Psoas muscle (tissue), 8 donors: ENCODE measurements around the gene MUSK. TPM values are rescaled to one million over a fixed set of nuclear protein-coding genes. Genes with fewer than 3 reads are reported as not detected.

Experiments used
- ATAC-seq, 4 donors: fragments of 200-7000 bp; cut with Tn5 transposase; one replicate each; pipeline ENCODE4 v1.9.1; 2020; ENCODE audit warnings: moderate library complexity in 3 of 4, mild to moderate bottlenecking in 2 of 4
- DNase-seq, 2 donors: peaks; one replicate each; pipeline ENCODE4 v3.0.0-alpha.2; 2020
- H3K27ac ChIP-seq: fragments of 200-600 bp; one replicate; pipeline ENCODE4 v1.8.0; 2022
- H3K27me3 ChIP-seq, 3 donors: fragments of 200-600 bp in 1 of 3; one replicate each; pipeline versions ENCODE4 v1.6.1 to v1.8.0; 2013 to 2022; ENCODE audit warnings: low read length in 2 of 3, mild to moderate bottlenecking in 2 of 3, moderate library complexity in 1 of 3; ENCODE audit not compliant: insufficient read depth in 3 of 3
- H3K36me3 ChIP-seq, 2 donors: fragments of 200-600 bp in 1 of 2; one replicate each; pipeline versions ENCODE4 v1.6.1 to v1.8.0; 2013 to 2022; ENCODE audit warnings: low read depth in 1 of 2, mild to moderate bottlenecking in 1 of 2, moderate library complexity in 1 of 2; ENCODE audit not compliant: insufficient read depth in 1 of 2
- H3K4me1 ChIP-seq: fragments of 200-600 bp; one replicate; pipeline ENCODE4 v1.8.0; 2022
- H3K4me3 ChIP-seq: fragments of 200-600 bp; one replicate; pipeline ENCODE4 v1.8.0; 2022; ENCODE audit warnings: mild to moderate bottlenecking
- H3K9me3 ChIP-seq: fragments of 200-600 bp; one replicate; pipeline ENCODE4 v1.8.0; 2022
- WGBS, 3 donors: extraction: QIAGEN DNeasy Blood & Tissue Kit; methylation state at CpG; one replicate each; pipeline versions ENCODE4 v1.1.6 to v1.1.7; 2013; 5-methylcytosine and 5-hydroxymethylcytosine counted together
- intact Hi-C, 2 donors: fragments of 100-400 bp; cut with DNase I; formaldehyde crosslinking; loops; one replicate each; pipeline versions ENCODE4 v1.11.0 to v1.14.2; 2022
- polyA plus RNA-seq, 3 donors: library from polyadenylated mRNA; stranded (reverse); fragments of 200-250 nt; gene quantifications; one replicate each; pipeline ENCODE4 v1.2.3, GENCODE V29; 2013
- total RNA-seq, 4 donors: library from RNA; stranded (reverse); fragmentation: NEBNext Ultra II Directional in 2 of 4; extraction: Animal tissue kit (Norgen Biotek cat#: 25700) in 2 of 4; gene quantifications; one replicate each; pipeline versions ENCODE4 v1.2.1 to v1.2.4, GENCODE V29; 2021 to 2023
- TF ChIP-seq, protein P1 (sequence below): fragments of 200-600 bp; IDR thresholded peaks from one replicate; pipeline ENCODE4 v1.8.0; 2022; ENCODE audit warnings: antibody characterized with exemption
- donor health status: healthy with polysubstance abuse.
- donor health status: DM: no; HTN: no; CAD: no; lungs with moderate emphysema.
- donor health status: Bipolar disorder and iron deficiency.
- donor health status: healthy.
- donor health status: DM: yes; HTN: yes; CAD: no.
- donor health status: DM: no; HTN: no; CAD: no.
- donor health status: DM: no; HTN: no; CAD: no.
- donor health status: DM: yes; HTN: yes; CAD: no.

The MUSK gene
- total and polyA plus RNA-seq, 7 donors = 0.66 to 15.7 (median 2.9) TPM

DNA sequence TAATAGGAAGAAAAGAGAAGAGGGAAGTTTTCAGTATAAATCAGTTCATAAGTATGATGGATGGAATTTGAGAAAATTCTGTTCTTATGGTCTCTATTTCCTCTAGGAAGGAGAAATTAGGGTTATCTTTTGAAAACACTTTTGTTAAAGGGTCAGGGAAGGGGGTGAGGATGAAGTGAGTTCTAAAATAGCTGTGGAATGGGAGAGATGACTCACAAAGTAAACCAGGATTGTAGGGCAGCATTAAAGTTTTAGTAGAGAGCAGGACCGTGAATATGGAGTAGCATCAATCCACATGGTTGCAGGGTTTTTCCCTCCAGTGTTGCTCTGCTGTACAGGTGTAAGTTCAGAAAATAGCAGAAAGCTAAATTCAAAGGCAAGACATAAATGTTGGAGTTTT lies 32.4 kb downstream of the MUSK start:
- H3K4me1 ChIP-seq = no peaks in the 10 kb centered on the region
- TF ChIP-seq, protein P1, sequence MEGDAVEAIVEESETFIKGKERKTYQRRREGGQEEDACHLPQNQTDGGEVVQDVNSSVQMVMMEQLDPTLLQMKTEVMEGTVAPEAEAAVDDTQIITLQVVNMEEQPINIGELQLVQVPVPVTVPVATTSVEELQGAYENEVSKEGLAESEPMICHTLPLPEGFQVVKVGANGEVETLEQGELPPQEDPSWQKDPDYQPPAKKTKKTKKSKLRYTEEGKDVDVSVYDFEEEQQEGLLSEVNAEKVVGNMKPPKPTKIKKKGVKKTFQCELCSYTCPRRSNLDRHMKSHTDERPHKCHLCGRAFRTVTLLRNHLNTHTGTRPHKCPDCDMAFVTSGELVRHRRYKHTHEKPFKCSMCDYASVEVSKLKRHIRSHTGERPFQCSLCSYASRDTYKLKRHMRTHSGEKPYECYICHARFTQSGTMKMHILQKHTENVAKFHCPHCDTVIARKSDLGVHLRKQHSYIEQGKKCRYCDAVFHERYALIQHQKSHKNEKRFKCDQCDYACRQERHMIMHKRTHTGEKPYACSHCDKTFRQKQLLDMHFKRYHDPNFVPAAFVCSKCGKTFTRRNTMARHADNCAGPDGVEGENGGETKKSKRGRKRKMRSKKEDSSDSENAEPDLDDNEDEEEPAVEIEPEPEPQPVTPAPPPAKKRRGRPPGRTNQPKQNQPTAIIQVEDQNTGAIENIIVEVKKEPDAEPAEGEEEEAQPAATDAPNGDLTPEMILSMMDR = no peak
- intact Hi-C loops = no loop called here
- ATAC-seq (no peak), DNase-seq (no peak)
- WGBS, 3 donors = 57 to 87% (median 63%) methylated on average over 1 of the region's 1 CpG
- peaks cover 0 to 2% of the 10 kb centered on the region in 2 donors for H3K36me3 ChIP-seq
- peaks cover 0 to 2% (median 0%) of the 10 kb centered on the region in 3 donors for H3K27me3 ChIP-seq
- no peak overlapping the region for H3K27ac ChIP-seq
- H3K4me3 ChIP-seq = no peak overlapping the region
- no peaks in the 10 kb centered on the region for H3K9me3 ChIP-seq

DNA sequence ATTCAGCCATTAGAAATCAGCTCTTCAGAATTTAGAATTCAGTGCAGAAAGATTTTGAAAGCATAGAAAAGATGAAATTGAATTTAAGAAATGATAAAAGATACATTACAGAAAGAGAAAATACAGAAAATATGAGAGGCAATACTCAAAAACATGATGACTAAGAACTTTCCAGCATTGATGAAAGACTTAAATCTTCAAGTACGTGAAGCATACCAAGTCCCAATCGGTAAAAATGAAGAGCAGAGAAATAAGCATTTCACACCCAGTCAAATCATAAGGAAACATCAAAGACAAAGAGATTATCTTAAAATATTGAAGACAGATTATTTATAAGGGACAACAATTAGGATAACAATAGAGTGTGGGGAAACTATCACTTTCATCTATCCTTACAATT lies 35.1 kb downstream of the MUSK start:
- intact Hi-C loops = no loop called here
- Histone ChIP-seq H3K36me3 (no peaks in the 10 kb centered on the region), H3K27me3 (peaks cover 0 to 2% (median 0%) of the 10 kb centered on the region in 3 donors), H3K27ac (no peak overlapping the region), H3K4me3 (no peak overlapping the region), H3K4me1 (no peaks in the 10 kb centered on the region), H3K9me3 (no peaks in the 10 kb centered on the region)
- WGBS, 3 donors = 77 to 99% (median 99%) methylated on average over 2 of the region's 2 CpGs
- DNase-seq (no peak), ATAC-seq (no peak)
- TF ChIP-seq, protein P1 = no peak

DNA sequence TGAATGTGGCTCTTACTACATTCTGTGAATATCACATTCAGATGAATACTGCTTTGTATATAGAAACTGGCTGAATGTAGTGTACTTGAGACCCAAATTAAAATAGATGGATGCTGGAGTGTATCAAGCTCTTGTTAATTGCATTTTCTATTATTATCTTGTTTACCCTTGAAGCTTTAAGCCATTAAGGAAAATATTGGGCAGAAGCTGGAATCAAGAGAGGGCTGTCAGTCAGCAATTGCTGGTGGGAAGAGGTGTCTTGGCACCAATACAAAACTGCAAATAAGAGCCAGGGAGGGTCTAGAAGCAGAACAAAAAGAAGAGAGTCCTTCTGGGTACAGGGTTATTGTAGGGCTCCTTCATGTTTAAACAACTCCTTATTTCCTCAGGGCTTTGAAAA lies 38.8 kb downstream of the MUSK start:
- no peak overlapping the region for H3K4me3 ChIP-seq
- H3K27ac ChIP-seq = no peak overlapping the region
- no peaks in the 10 kb centered on the region for H3K36me3 ChIP-seq
- no peaks in the 10 kb centered on the region for H3K27me3 ChIP-seq
- no peaks in the 10 kb centered on the region for H3K9me3 ChIP-seq
- no peaks in the 10 kb centered on the region for H3K4me1 ChIP-seq
- no peak for DNase-seq
- TF ChIP-seq, protein P1 = no peak
- intact Hi-C loops = no loop called here
- ATAC-seq = no peak

DNA sequence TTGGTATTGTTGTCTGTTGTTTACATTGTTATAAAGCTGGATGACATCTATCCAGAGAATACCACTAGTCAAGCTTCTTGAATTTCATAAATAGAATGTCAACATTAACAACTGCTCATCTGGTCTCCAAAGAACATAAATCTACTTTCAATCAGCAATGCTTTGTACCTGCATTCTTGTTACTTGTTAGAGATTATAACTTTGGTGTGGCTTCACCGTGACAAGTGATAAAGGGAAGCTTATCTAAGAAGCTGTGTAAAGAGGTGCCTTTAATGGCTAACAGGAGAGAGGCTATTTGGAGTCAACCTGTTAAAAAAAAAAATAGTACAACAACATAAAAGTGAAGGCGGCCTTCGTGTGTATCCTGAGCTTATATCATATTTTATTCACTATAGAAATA lies 41.8 kb downstream of the MUSK start:
- TF ChIP-seq, protein P1 = no peak
- intact Hi-C loops = no loop called here
- ATAC-seq (no peak), DNase-seq (no peak)
- H3K9me3 ChIP-seq = no peaks in the 10 kb centered on the region
- no peaks in the 10 kb centered on the region for H3K4me1 ChIP-seq
- H3K36me3 ChIP-seq = no peaks in the 10 kb centered on the region
- H3K4me3 ChIP-seq = no peak overlapping the region
- no peak overlapping the region for H3K27ac ChIP-seq
- H3K27me3 ChIP-seq = no peaks in the 10 kb centered on the region
- WGBS, 3 donors = 70 to 71% (median 71%) methylated on average over 3 of the region's 3 CpGs

DNA sequence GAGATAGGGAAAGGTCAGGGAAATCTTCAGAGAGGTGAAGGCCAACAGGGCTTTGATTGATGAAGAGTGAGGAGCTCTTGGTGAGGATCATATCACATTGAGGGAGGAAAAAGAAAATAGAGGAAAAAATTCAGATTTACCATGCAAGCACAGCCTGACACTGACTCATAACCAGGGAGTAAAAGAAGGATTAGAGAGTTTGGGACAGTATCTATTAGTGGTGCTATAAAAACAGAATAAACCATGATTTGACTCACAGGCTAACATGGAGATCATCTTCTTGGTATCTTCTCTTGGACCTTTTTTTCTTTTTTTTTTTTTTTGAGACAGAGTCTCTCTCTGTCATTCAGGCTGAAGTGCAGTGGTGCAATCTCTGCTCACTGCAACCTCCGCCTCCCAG lies 44.4 kb downstream of the MUSK start:
- TF ChIP-seq, protein P1 = no peak
- Histone ChIP-seq H3K36me3 (no peaks in the 10 kb centered on the region), H3K27ac (no peak overlapping the region), H3K4me3 (no peak overlapping the region), H3K4me1 (no peaks in the 10 kb centered on the region), H3K27me3 (no peaks in the 10 kb centered on the region), H3K9me3 (no peaks in the 10 kb centered on the region)
- ATAC-seq (no peak), DNase-seq (no peak)
- WGBS, 3 donors = 98 to 100% (median 100%) methylated on average over 1 of the region's 1 CpG
- intact Hi-C loops = no loop called here
